Activated CD4-positive, CD25-positive, alpha-beta regulatory T cell (primary cell): ENCODE measurements around the gene PTGDR2.

Experiments used
- DNase-seq, 4 experiments: peaks; one replicate each; lab custom pipeline; 2025; lab: John Stamatoyannopoulos, UW

Gene PTGDR2

GRCh38 chr11:60874421-60875365 lies 18.9 kb upstream of the PTGDR2 start:
- DNase-seq, result no peak

GRCh38 chr11:60873533-60873932 lies 17.8 kb upstream of the PTGDR2 start:
- no peak for DNase-seq

GRCh38 chr11:60872961-60873524 lies 17.3 kb upstream of the PTGDR2 start:
- no peak for DNase-seq

- DNase-seq, result no peak
Measured at GRCh38 chr11:60872124-60872960, 16.6 kb upstream of the PTGDR2 start.

- DNase-seq, result no peak
Measured at GRCh38 chr11:60871378-60872061, 15.8 kb upstream of the PTGDR2 start.

- DNase-seq, result no peak
Measured at GRCh38 chr11:60870733-60871377, 15.1 kb upstream of the PTGDR2 start.

- no peak for DNase-seq
Measured at GRCh38 chr11:60870276-60870675, 14.5 kb upstream of the PTGDR2 start.

GRCh38 chr11:60869451-60869825 lies 13.7 kb upstream of the PTGDR2 start:
- DNase-seq, result no peak

GRCh38 chr11:60868682-60869450 lies 13.1 kb upstream of the PTGDR2 start:
- no peak for DNase-seq

GRCh38 chr11:60867871-60868681 lies 12.3 kb upstream of the PTGDR2 start:
- DNase-seq, result no peak

- no peak for DNase-seq
Measured at GRCh38 chr11:60866911-60867870, 11.4 kb upstream of the PTGDR2 start, which contains the start of gene ZP1. TSS of gene ZP1 (plus strand) at chr11:60867542. CDS start at chr11:60867562, 20 bp downstream.

GRCh38 chr11:60864856-60865513 lies 9.2 kb upstream of the PTGDR2 start:
- no peak for DNase-seq

GRCh38 chr11:60863550-60864521 lies 8.1 kb upstream of the PTGDR2 start:
- DNase-seq, result no peak

GRCh38 chr11:60862171-60862570 lies 6.4 kb upstream of the PTGDR2 start:
- DNase-seq, result no peak

GRCh38 chr11:60860943-60861342 lies 5.2 kb upstream of the PTGDR2 start:
- no peak for DNase-seq

- DNase-seq, result no peak
Measured at GRCh38 chr11:60859616-60860250, 4.0 kb upstream of the PTGDR2 start.
